ENCODE measurements around the gene PLET1. TPM values are rescaled to one million over a fixed set of nuclear protein-coding genes. Genes with fewer than 3 reads are reported as not detected.

The PLET1 gene
- total RNA-seq, 1 experiment from 2014 or later: not detected

GRCh38 chr11:112211536-112211935 is 49.1 kb downstream of the PLET1 start:
- H3K9me2 ChIP-seq (ENCODE audit: insufficient read depth): no peaks in the 10 kb centered on the region
- TF ChIP-seq JUND (IDR thresholded peaks at IDR 0.05): no peak
- POLR2A ChIA-PET: no interaction called here
- H3K9me3 ChIP-seq (ENCODE audit: control insufficient read depth in 1 of 2, insufficient read depth in 1 of 2, low read depth in 1 of 2, low read length in 2 of 2): no peaks in the 10 kb centered on the region
- no peaks in the 10 kb centered on the region for H3K27me3 ChIP-seq (ENCODE audit: insufficient read depth, low read length)
- no peaks in the 10 kb centered on the region for H3K36me3 ChIP-seq (ENCODE audit: control insufficient read depth in 1 of 2, insufficient read depth in 2 of 2, low read length in 2 of 2)
- ATAC-seq (no peak), DNase-seq (ENCODE audit: low read depth, low spot score) (no peak)
- H3K4me2 ChIP-seq (ENCODE audit: low read length): no peak overlapping the region
- no peak overlapping the region for H2AFZ ChIP-seq (ENCODE audit: low read depth, low read length, poor library complexity, severe bottlenecking)
- H3K9ac ChIP-seq (ENCODE audit: low read length): no peak overlapping the region
- BruUV-seq (replicated peaks): no TSS peak
- no peak overlapping the region for H3K27ac ChIP-seq (ENCODE audit: low read depth, low read length)
- no peaks in the 10 kb centered on the region for H3K79me2 ChIP-seq (ENCODE audit: insufficient read depth, low read length)
- CTCF ChIA-PET: no interaction called here
- no peaks in the 10 kb centered on the region for H4K20me1 ChIP-seq (ENCODE audit: insufficient read depth)
- H3K4me3 ChIP-seq (replicated peaks in 1 of 2; ENCODE audit: low read depth in 1 of 2, low read length in 2 of 2): no peak overlapping the region
- RAD21 ChIA-PET (ENCODE audit: low non-redundant PET in 1 of 2, low total read pairs in 2 of 2, uncharacterized antibody in 2 of 2, unreplicated experiment in 2 of 2): no interaction called here
- peaks cover 2 to 8% of the 10 kb centered on the region in 2 experiments; a peak in 2 of 4 replicates for H3K4me1 ChIP-seq (ENCODE audit: control insufficient read depth in 1 of 2, insufficient read depth in 2 of 2, low read length in 2 of 2)
- intact Hi-C loops (cut with micrococcal nuclease): no loop called here

GRCh38 chr11:112210890-112211289 is 49.8 kb downstream of the PLET1 start:
- Histone ChIP-seq H3K9me2 (ENCODE audit: insufficient read depth) (no peaks in the 10 kb centered on the region), H3K36me3 (ENCODE audit: control insufficient read depth in 1 of 2, insufficient read depth in 2 of 2, low read length in 2 of 2) (no peaks in the 10 kb centered on the region), H2AFZ (ENCODE audit: low read depth, low read length, poor library complexity, severe bottlenecking) (no peak overlapping the region), H3K4me1 (ENCODE audit: control insufficient read depth in 1 of 2, insufficient read depth in 2 of 2, low read length in 2 of 2) (peaks cover 2 to 8% of the 10 kb centered on the region in 2 experiments; a peak in 2 of 4 replicates), H3K9me3 (ENCODE audit: control insufficient read depth in 1 of 2, insufficient read depth in 1 of 2, low read depth in 1 of 2, low read length in 2 of 2) (no peaks in the 10 kb centered on the region), H3K27me3 (ENCODE audit: insufficient read depth, low read length) (no peaks in the 10 kb centered on the region), H3K79me2 (ENCODE audit: insufficient read depth, low read length) (no peaks in the 10 kb centered on the region), H3K27ac (ENCODE audit: low read depth, low read length) (no peak overlapping the region), H3K4me2 (ENCODE audit: low read length) (no peak overlapping the region), H4K20me1 (ENCODE audit: insufficient read depth) (no peaks in the 10 kb centered on the region), H3K4me3 (replicated peaks in 1 of 2; ENCODE audit: low read depth in 1 of 2, low read length in 2 of 2) (no peak overlapping the region), H3K9ac (ENCODE audit: low read length) (no peak overlapping the region)
- TF ChIP-seq EGR1 (IDR thresholded peaks at IDR 0.05; ENCODE audit: low read depth): no peak
- TF ChIP-seq MAX (IDR thresholded peaks at IDR 0.05): no peak
- no peak for TF ChIP-seq ATF3 (IDR thresholded peaks at IDR 0.05)
- no peak for TF ChIP-seq POLR2AphosphoS5 (IDR thresholded peaks at IDR 0.05; ENCODE audit: low read depth, low read length)
- no peak for TF ChIP-seq RAD21 (IDR thresholded peaks at IDR 0.05; ENCODE audit: low read depth)
- no peak for TF ChIP-seq ZFX (IDR thresholded peaks at IDR 0.05)
- BruUV-seq (replicated peaks): no TSS peak
- no peak for ATAC-seq
- intact Hi-C loops (cut with micrococcal nuclease): no loop called here
- RAD21 ChIA-PET (ENCODE audit: low non-redundant PET in 1 of 2, low total read pairs in 2 of 2, uncharacterized antibody in 2 of 2, unreplicated experiment in 2 of 2): no interaction called here
- POLR2A ChIA-PET: no interaction called here
- no peak for DNase-seq (ENCODE audit: low read depth, low spot score)
- CTCF ChIA-PET: no interaction called here

Measured in HCT116 (cell line).